PC-3 (cell line): ENCODE data around the gene ARNT2. TPM values are rescaled to one million over a fixed set of nuclear protein-coding genes. Genes with fewer than 3 reads are reported as not detected.
A peak's percentile ranks its signal among the peaks of the same experiment; 100 is the strongest.

Source experiments
- ATAC-seq: fragments of 200-7000 bp; cut with Tn5 transposase; 2 replicates; pipeline ENCODE4 v1.9.1; 2020; ENCODE audit warnings: mild to moderate bottlenecking, moderate library complexity
- BruUV-seq: library from RNA; stranded (reverse); fragments of 400-500 nt; replicated peaks from 2 replicates; lab custom pipeline; 2021; lab: Mats Ljungman, UMichigan
- CTCF ChIA-PET: fragments of 300-600 bp; sonication (Branson Sonifier 250); formaldehyde crosslinking; loops from one replicate; lab custom pipeline; 2022; ENCODE audit warnings: antibody characterized with exemption; lab: Charles Lee
- POLR2A ChIA-PET: fragments of 300-600 bp; sonication (Branson Sonifier 250); formaldehyde crosslinking; loops from one replicate; lab custom pipeline; 2022; ENCODE audit warnings: antibody characterized with exemption; ENCODE audit not compliant: unreplicated experiment; lab: Charles Lee
- DNase-seq: peaks from one replicate; pipeline ENCODE4 v3.0.0-alpha.2; 2015
- H2AFZ ChIP-seq: fragments of 300-600 bp; sonication (generic); 2 replicates; pipeline ENCODE4 v1.6.0; 2016; ENCODE audit warnings: antibody characterized with exemption, low read length
- H3F3A ChIP-seq: fragments of 300-600 bp; sonication (generic); one replicate; pipeline ENCODE4 v1.6.0; 2017; ENCODE audit warnings: antibody characterized with exemption, low read length, control low read depth, mild to moderate bottlenecking; ENCODE audit not compliant: unreplicated experiment
- H3K27ac ChIP-seq: fragments of 300-600 bp; sonication (generic); 2 replicates; pipeline ENCODE4 v1.5.1; 2016; ENCODE audit warnings: mild to moderate bottlenecking, low read length
- H3K27me3 ChIP-seq: fragments of 300-600 bp; sonication (generic); 2 replicates; pipeline ENCODE4 v1.6.1; 2016; ENCODE audit warnings: low read length, mixed read lengths
- H3K36me3 ChIP-seq: fragments of 300-600 bp; sonication (generic); 2 replicates; pipeline ENCODE4 v1.6.1; 2016; ENCODE audit warnings: low read depth, mixed run types, low read length, mixed read lengths
- H3K4me1 ChIP-seq: fragments of 300-600 bp; sonication (generic); 2 replicates; pipeline ENCODE4 v1.5.1; 2016; ENCODE audit warnings: low read length; ENCODE audit not compliant: insufficient read depth
- H3K4me2 ChIP-seq: fragments of 300-600 bp; sonication (generic); 2 replicates; pipeline ENCODE4 v1.6.0; 2016; ENCODE audit warnings: low read length
- H3K4me3 ChIP-seq: fragments of 300-600 bp; sonication (generic); 2 replicates; pipeline ENCODE4 v1.5.1; 2016; ENCODE audit warnings: mild to moderate bottlenecking, low read length, mixed read lengths
- H3K79me2 ChIP-seq: fragments of 300-600 bp; sonication (generic); 2 replicates; pipeline ENCODE4 v1.6.1; 2017; ENCODE audit warnings: low read length, mixed read lengths
- H3K9ac ChIP-seq: fragments of 300-600 bp; sonication (generic); 2 replicates; pipeline ENCODE4 v1.6.0; 2016; ENCODE audit warnings: mild to moderate bottlenecking, low read length
- H3K9me2 ChIP-seq: fragments of 300-600 bp; sonication (generic); replicated peaks from 2 replicates; pipeline ENCODE4 v1.6.1; 2016; ENCODE audit warnings: mixed run types, low read length, mixed read lengths
- H3K9me3 ChIP-seq: fragments of 300-600 bp; sonication (generic); 2 replicates; pipeline ENCODE4 v1.6.1; 2016; ENCODE audit warnings: low read length, mixed read lengths
- H4K20me1 ChIP-seq: fragments of 300-600 bp; sonication (generic); 2 replicates; pipeline ENCODE4 v1.6.1; 2016; ENCODE audit warnings: low read length, mixed read lengths
- CTCF ChIP-seq: fragments of 300-600 bp; sonication (generic); conservative IDR thresholded peaks from 2 replicates; pipeline ENCODE4 v1.5.1; 2017; ENCODE audit warnings: antibody characterized with exemption, low read depth, mild to moderate bottlenecking, low read length
- EZH2 ChIP-seq: fragments of 300-600 bp; sonication (generic); IDR thresholded peaks from one replicate; pipeline ENCODE4 v1.6.1; 2017; ENCODE audit warnings: antibody characterized with exemption, mild to moderate bottlenecking, low read length; ENCODE audit not compliant: unreplicated experiment
- EZH2phosphoT487 ChIP-seq: fragments of 300-600 bp; sonication (generic); IDR thresholded peaks from 2 replicates; pipeline ENCODE4 v1.6.1; 2018; ENCODE audit warnings: mild to moderate bottlenecking, antibody characterized with exemption, low read length, borderline replicate concordance
- intact Hi-C: fragments of 100-400 bp; cut with micrococcal nuclease; formaldehyde crosslinking; loops from 2 replicates; pipeline ENCODE4 v1.9.0; 2023
- total RNA-seq: library from RNA; depleted of rRNA; stranded (reverse); fragments of >200 nt; gene quantifications from 2 replicates; pipeline ENCODE4 v1.2.3, GENCODE V29; 2014

ARNT2 gene
- total RNA-seq, 1 experiment from 2014 or later: 0.11 TPM

- ATAC-seq (no peak), DNase-seq (no peak)
- Histone ChIP-seq H3K79me2 (no peaks in the 10 kb centered on the region), H3K9me3 (no peaks in the 10 kb centered on the region), H3K4me2 (no peak overlapping the region), H3K36me3 (0 out of 2 replicates have a peak, but pooled peaks cover 2% of the 10 kb centered on the region), H3K4me3 (no peak overlapping the region), H3K27ac (no peak overlapping the region), H2AFZ (no peak overlapping the region), H3K4me1 (no peaks in the 10 kb centered on the region), H3K27me3 (no peaks in the 10 kb centered on the region), H4K20me1 (no peaks in the 10 kb centered on the region), H3K9me2 (no peaks in the 10 kb centered on the region), H3K9ac (no peak overlapping the region), H3F3A (no peaks in the 10 kb centered on the region)
- TF ChIP-seq CTCF (no peak), EZH2phosphoT487 (no peak), EZH2 (no peak)
- CTCF ChIA-PET: no interaction called here
- intact Hi-C loops: no loop called here
- BruUV-seq: no TSS peak
- POLR2A ChIA-PET: no interaction called here
Measured at GRCh38 chr15:80480171-80480811, 76.1 kb downstream of the ARNT2 start.

- no peak for ATAC-seq
- H3K27ac ChIP-seq: no peak overlapping the region
- ChIA-PET CTCF (no interaction called here), POLR2A (no interaction called here)
- no peaks in the 10 kb centered on the region for H3K36me3 ChIP-seq
- H3K9me2 ChIP-seq: no peaks in the 10 kb centered on the region
- no peaks in the 10 kb centered on the region for H3K27me3 ChIP-seq
- H3F3A ChIP-seq: no peaks in the 10 kb centered on the region
- H2AFZ ChIP-seq: no peak overlapping the region
- no peaks in the 10 kb centered on the region for H3K9me3 ChIP-seq
- no peak overlapping the region for H3K4me2 ChIP-seq
- no peaks in the 10 kb centered on the region for H3K79me2 ChIP-seq
- H3K4me3 ChIP-seq: no peak overlapping the region
- no TSS peak for BruUV-seq
- H3K4me1 ChIP-seq: no peaks in the 10 kb centered on the region
- intact Hi-C loops: no loop called here
- no peak for TF ChIP-seq EZH2phosphoT487
- no peak for TF ChIP-seq EZH2
- TF ChIP-seq CTCF: no peak
- H3K9ac ChIP-seq: no peak overlapping the region
- peak; percentile 32 for DNase-seq
- H4K20me1 ChIP-seq: no peaks in the 10 kb centered on the region
Measured at GRCh38 chr15:80480909-80481308, 76.7 kb downstream of the ARNT2 start.

- H3F3A ChIP-seq: no peaks in the 10 kb centered on the region
- no peak for ATAC-seq
- H3K9me2 ChIP-seq: no peaks in the 10 kb centered on the region
- H4K20me1 ChIP-seq: no peaks in the 10 kb centered on the region
- no peak for TF ChIP-seq EZH2
- no peak for TF ChIP-seq EZH2phosphoT487
- no peak for TF ChIP-seq CTCF
- H3K4me3 ChIP-seq: no peak overlapping the region
- H3K27me3 ChIP-seq: no peaks in the 10 kb centered on the region
- no peak overlapping the region for H2AFZ ChIP-seq
- no peak overlapping the region for H3K27ac ChIP-seq
- no peaks in the 10 kb centered on the region for H3K4me1 ChIP-seq
- no peaks in the 10 kb centered on the region for H3K9me3 ChIP-seq
- H3K9ac ChIP-seq: no peak overlapping the region
- no peak overlapping the region for H3K4me2 ChIP-seq
- no peaks in the 10 kb centered on the region for H3K36me3 ChIP-seq
- ChIA-PET CTCF (no interaction called here), POLR2A (no interaction called here)
- intact Hi-C loops: no loop called here
- DNase-seq: no peak
- no peaks in the 10 kb centered on the region for H3K79me2 ChIP-seq
- no TSS peak for BruUV-seq
Measured at GRCh38 chr15:80482696-80483095, 78.5 kb downstream of the ARNT2 start.
